ENCODE measurements around the gene MTUS2.

MTUS2 gene

GRCh38 chr13:29494520-29494919, 674.4 kb downstream of the MTUS2 start:
- in situ Hi-C loops (cut with HindIII; ENCODE audit: low sequenced_read_pairs): no loop called here

- in situ Hi-C loops (cut with HindIII; ENCODE audit: low sequenced_read_pairs): no loop called here
Measured at GRCh38 chr13:29496241-29496712, 676.1 kb downstream of the MTUS2 start.

GRCh38 chr13:29497137-29497654, 677.1 kb downstream of the MTUS2 start:
- in situ Hi-C loops (cut with HindIII; ENCODE audit: low sequenced_read_pairs): no loop called here

- in situ Hi-C loops (cut with HindIII; ENCODE audit: low sequenced_read_pairs): no loop called here
Measured at GRCh38 chr13:29498426-29499040, 678.4 kb downstream of the MTUS2 start.

GRCh38 chr13:29499506-29500165, 679.5 kb downstream of the MTUS2 start:
- in situ Hi-C loops (cut with HindIII; ENCODE audit: low sequenced_read_pairs): no loop called here

- in situ Hi-C loops (cut with HindIII; ENCODE audit: low sequenced_read_pairs): no loop called here
Measured at GRCh38 chr13:29500386-29500785, 680.2 kb downstream of the MTUS2 start.

GRCh38 chr13:29501674-29502073, 681.5 kb downstream of the MTUS2 start:
- in situ Hi-C loops (cut with HindIII; ENCODE audit: low sequenced_read_pairs): no loop called here

GRCh38 chr13:29502391-29503008, 682.4 kb downstream of the MTUS2 start:
- in situ Hi-C loops (cut with HindIII; ENCODE audit: low sequenced_read_pairs): no loop called here

GRCh38 chr13:29503041-29503837, 683.1 kb downstream of the MTUS2 start:
- in situ Hi-C loops (cut with HindIII; ENCODE audit: low sequenced_read_pairs): no loop called here

- in situ Hi-C loops (cut with HindIII; ENCODE audit: low sequenced_read_pairs): no loop called here
Measured at GRCh38 chr13:29504691-29505090, 684.6 kb downstream of the MTUS2 start.

GRCh38 chr13:29505511-29505910, 685.4 kb downstream of the MTUS2 start:
- in situ Hi-C loops (cut with HindIII; ENCODE audit: low sequenced_read_pairs): no loop called here

GRCh38 chr13:29505950-29506349, 685.8 kb downstream of the MTUS2 start:
- in situ Hi-C loops (cut with HindIII; ENCODE audit: low sequenced_read_pairs): no loop called here

GRCh38 chr13:29507356-29507755, 687.2 kb downstream of the MTUS2 start:
- in situ Hi-C loops (cut with HindIII; ENCODE audit: low sequenced_read_pairs): no loop called here

GRCh38 chr13:29508130-29508875, 688.2 kb downstream of the MTUS2 start:
- in situ Hi-C loops (cut with HindIII; ENCODE audit: low sequenced_read_pairs): no loop called here

- in situ Hi-C loops (cut with HindIII; ENCODE audit: low sequenced_read_pairs): no loop called here
Measured at GRCh38 chr13:29508876-29509252, 688.7 kb downstream of the MTUS2 start.

GRCh38 chr13:29509999-29510589, 690.0 kb downstream of the MTUS2 start:
- in situ Hi-C loops (cut with HindIII; ENCODE audit: low sequenced_read_pairs): no loop called here

GRCh38 chr13:29510651-29511084, 690.5 kb downstream of the MTUS2 start:
- in situ Hi-C loops (cut with HindIII; ENCODE audit: low sequenced_read_pairs): no loop called here

- in situ Hi-C loops (cut with HindIII; ENCODE audit: low sequenced_read_pairs): no loop called here
Measured at GRCh38 chr13:29511106-29511796, 691.1 kb downstream of the MTUS2 start.

- in situ Hi-C loops (cut with HindIII; ENCODE audit: low sequenced_read_pairs): no loop called here
Measured at GRCh38 chr13:29511980-29512379, 691.8 kb downstream of the MTUS2 start.

Data from endothelial cell of hepatic sinusoid (primary cell).